Liver (tissue), 9 donors: ENCODE measurements around the gene ATXN1. TPM values are rescaled to one million over a fixed set of nuclear protein-coding genes. Genes with fewer than 3 reads are reported as not detected.
A peak's percentile ranks its signal among the peaks of the same experiment; 100 is the strongest.

Source experiments
- DNase-seq: peaks from one replicate; pipeline ENCODE4 v3.0.0-alpha.2; 2017; ENCODE audit warnings: low spot score
- H3K27ac ChIP-seq, 2 donors: one replicate each; pipeline ENCODE4 v1.7.0; 2013; ENCODE audit warnings: inconsistent platforms in 2 of 2, low read length in 2 of 2, control low read depth in 1 of 2, low read depth in 1 of 2, mild to moderate bottlenecking in 1 of 2
- H3K27me3 ChIP-seq, 4 donors: one replicate each; pipeline versions ENCODE4 v1.6.1 to v1.7.0; 2013; ENCODE audit warnings: low read length in 3 of 4, inconsistent platforms in 1 of 4, mild to moderate bottlenecking in 1 of 4, moderate library complexity in 1 of 4; ENCODE audit not compliant: control insufficient read depth in 4 of 4, insufficient read depth in 4 of 4
- H3K36me3 ChIP-seq, 4 donors: one replicate each; pipeline versions ENCODE4 v1.6.1 to v1.7.0; 2013; ENCODE audit warnings: low read length in 3 of 4, mild to moderate bottlenecking in 3 of 4, low read depth in 1 of 4, moderate library complexity in 1 of 4; ENCODE audit not compliant: control insufficient read depth in 4 of 4, insufficient read depth in 3 of 4
- H3K4me1 ChIP-seq, 4 donors: one replicate each; pipeline versions ENCODE4 v1.6.1 to v1.7.0; 2013; ENCODE audit warnings: low read length in 3 of 4, mild to moderate bottlenecking in 3 of 4, moderate library complexity in 1 of 4; ENCODE audit not compliant: control insufficient read depth in 4 of 4, insufficient read depth in 4 of 4
- H3K4me3 ChIP-seq, 3 donors: one replicate each; pipeline versions ENCODE4 v1.6.1 to v1.7.0; 2013; ENCODE audit warnings: low read length in 3 of 3, control low read depth in 1 of 3, low read depth in 1 of 3, mild to moderate bottlenecking in 1 of 3
- H3K9ac ChIP-seq, 2 donors: one replicate each; pipeline ENCODE4 v1.7.0; 2013; ENCODE audit warnings: low read length in 2 of 2, mild to moderate bottlenecking in 2 of 2, moderate library complexity in 2 of 2, control low read depth in 1 of 2, low read depth in 1 of 2
- H3K9me3 ChIP-seq, 4 donors: one replicate each; pipeline versions ENCODE4 v1.6.1 to v1.7.0; 2013; ENCODE audit warnings: low read length in 3 of 4; ENCODE audit not compliant: control insufficient read depth in 4 of 4
- CTCF ChIP-seq: fragments of 150-350 bp; IDR thresholded peaks from 2 replicates; pipeline ENCODE4 v1.5.1; 2017; ENCODE audit warnings: improper control_type of control experiment, low read depth, low read length; ENCODE audit not compliant: missing input control
- FOXA1 ChIP-seq: IDR thresholded peaks from 2 replicates; pipeline ENCODE4 v1.6.1; 2016; ENCODE audit warnings: antibody characterized with exemption
- FOXA2 ChIP-seq: IDR thresholded peaks from 2 replicates; pipeline ENCODE4 v1.6.1; 2016; ENCODE audit warnings: antibody characterized with exemption
- GABPA ChIP-seq, 2 donors: IDR thresholded peaks in 1 of 2; conservative IDR thresholded peaks in 1 of 2; 2 replicates each; pipeline ENCODE4 v1.6.1; 2016; ENCODE audit warnings: antibody characterized with exemption in 2 of 2, mild to moderate bottlenecking in 1 of 2, moderate library complexity in 1 of 2
- HNF4G ChIP-seq: IDR thresholded peaks from 2 replicates; pipeline ENCODE4 v1.6.1; 2016; ENCODE audit warnings: antibody characterized with exemption
- NR2F2 ChIP-seq: IDR thresholded peaks from 2 replicates; pipeline ENCODE4 v1.6.1; 2016; ENCODE audit warnings: antibody characterized with exemption
- RAD21 ChIP-seq, 2 donors: IDR thresholded peaks; 2 replicates each; pipeline ENCODE4 v1.6.1; 2016; ENCODE audit warnings: antibody characterized with exemption in 2 of 2, mild to moderate bottlenecking in 2 of 2
- REST ChIP-seq: IDR thresholded peaks from 2 replicates; pipeline ENCODE4 v1.6.1; 2016; ENCODE audit warnings: antibody characterized with exemption, mild to moderate bottlenecking
- RXRA ChIP-seq, 2 donors: IDR thresholded peaks; 2 replicates each; pipeline ENCODE4 v1.6.1; 2017 to 2018; ENCODE audit warnings: antibody characterized with exemption in 2 of 2, mild to moderate bottlenecking in 1 of 2
- SP1 ChIP-seq: IDR thresholded peaks from 2 replicates; pipeline ENCODE4 v1.6.1; 2018; ENCODE audit warnings: antibody characterized with exemption, mild to moderate bottlenecking
- TAF1 ChIP-seq: conservative IDR thresholded peaks from 2 replicates; pipeline ENCODE4 v1.6.1; 2016; ENCODE audit warnings: antibody characterized with exemption, mild to moderate bottlenecking
- YY1 ChIP-seq: IDR thresholded peaks from 2 replicates; pipeline ENCODE4 v1.6.1; 2016; ENCODE audit warnings: antibody characterized with exemption, mild to moderate bottlenecking
- WGBS: extraction: QIAGEN DNeasy Blood & Tissue Kit; methylation state at CpG from one replicate; pipeline ENCODE4 v1.1.7; 2013; 5-methylcytosine and 5-hydroxymethylcytosine counted together
- polyA plus RNA-seq, 2 donors: library from polyadenylated mRNA; stranded (reverse) in 1 of 2; unstranded in 1 of 2; fragments of 200-250 nt in 1 of 2; fragments of >200 nt in 1 of 2; fragmentation: Nextera tagmentation in 1 of 2; extraction: Ambion mirVana in 1 of 2; gene quantifications; one replicate each; pipeline versions ENCODE4 v1.2.1 to v1.2.3, GENCODE V29; 2013 to 2015
- total RNA-seq, 2 donors: library from RNA; depleted of rRNA; stranded (reverse); fragments of >200 nt; gene quantifications; one replicate each; pipeline ENCODE4 v1.2.3, GENCODE V29; 2014
- donor health status: healthy.
- donor health status: healthy.
- donor health status: healthy.
- donor health status: healthy.
- donor health status: healthy.

Gene ATXN1
- total RNA-seq = 10 to 100 TPM in 1 of 2 donors, 1 to 10 TPM in 1; 8.8 to 29.7 TPM
- 1 to 10 TPM; 4.3 to 7.5 TPM for polyA plus RNA-seq

GRCh38 chr6:16760516-16761470, at the start of gene ATXN1:
Gene ATXN1 (minus strand): TSS chr6:16761460.
- no peaks in the 10 kb centered on the region for H3K36me3 ChIP-seq

GRCh38 chr6:16810411-16810810, 49.2 kb upstream of the ATXN1 start:
- DNase-seq = no peak
- Histone ChIP-seq H3K36me3 (no peaks in the 10 kb centered on the region), H3K27me3 (no peaks in the 10 kb centered on the region), H3K4me3 (no peak overlapping the region), H3K9ac (no peak overlapping the region), H3K4me1 (no peaks in the 10 kb centered on the region), H3K9me3 (peaks cover 3 to 8% (median 8%) of the 10 kb centered on the region in 4 donors), H3K27ac (no peak overlapping the region)
- TF ChIP-seq TAF1 = no peak
- 85% methylated on average over 1 of the region's 1 CpG for WGBS

More at GRCh38 chr6:16760516-16761470, at the start of gene ATXN1:
- peak; percentile 58 for DNase-seq
- H3K4me3 ChIP-seq = peak within 1 kb of the TSS; percentile 72 to 98 (median 90)
- peaks cover 2 to 38% (median 21%) of the 10 kb centered on the region in 4 donors for H3K4me1 ChIP-seq
- peak within 1 kb of the TSS; percentile 91 to 94 for H3K27ac ChIP-seq
- H3K27me3 ChIP-seq = no peaks in the 10 kb centered on the region
- WGBS = under 1% methylated on average over 82 of the region's 82 CpGs
- no peaks in the 10 kb centered on the region for H3K9me3 ChIP-seq
- TF ChIP-seq GABPA (IDR thresholded peaks at IDR 0.05 in 1 of 2, conservative IDR thresholded peaks at IDR 0.05 in 1 of 2) (no peak), FOXA1 (no peak), REST (peak; percentile 38)
- H3K9ac ChIP-seq = peak within 1 kb of the TSS; percentile 94 to 98

- Histone ChIP-seq H3K4me3 (no peak overlapping the region), H3K9ac (no peak overlapping the region), H3K4me1 (no peaks in the 10 kb centered on the region), H3K36me3 (no peaks in the 10 kb centered on the region), H3K27me3 (no peaks in the 10 kb centered on the region), H3K27ac (no peak overlapping the region), H3K9me3 (peaks cover 3 to 8% (median 8%) of the 10 kb centered on the region in 4 donors)
- TF ChIP-seq FOXA2 = no peak
- TF ChIP-seq SP1 = no peak
- TF ChIP-seq CTCF = no peak
- no peak for TF ChIP-seq RXRA (IDR thresholded peaks at IDR 0.05)
- no peak for TF ChIP-seq HNF4G
- TF ChIP-seq RAD21 (IDR thresholded peaks at IDR 0.05) = no peak
- TF ChIP-seq YY1 = no peak
- no peak for TF ChIP-seq TAF1
- no peak for TF ChIP-seq NR2F2
- 83% methylated on average over 2 of the region's 2 CpGs for WGBS
- DNase-seq = no peak
Observed at GRCh38 chr6:16809753-16810358, 48.6 kb upstream of the ATXN1 start.
